Renal cortex interstitium (tissue), 11 donors: ENCODE results near the gene GRIN2D. TPM values are rescaled to one million over a fixed set of nuclear protein-coding genes. Genes with fewer than 3 reads are reported as not detected.
"Not testable (repeated sequence)": the region's sequence is repeated elsewhere in the genome, so short reads cannot be mapped to it uniquely, and the experiment has no call there.

Experiments used
- DNase-seq, 11 donors: peaks; one replicate each; pipeline ENCODE4 v3.0.0-alpha.2; 2013; ENCODE audit warnings: low read depth in 9 of 11, low spot score in 4 of 11; ENCODE audit errors: extremely low read depth in 1 of 11
- polyA plus RNA-seq, 3 donors: library from polyadenylated mRNA; unstranded; fragments of 120-200 nt; gene quantifications; one replicate each; pipeline ENCODE4 v1.2.1, GENCODE V29; 2013; ENCODE audit not compliant: insufficient read length in 3 of 3

The GRIN2D gene
- polyA plus RNA-seq, 3 donors = 0.33 to 0.88 (median 0.71) TPM

GRCh38 chr19:48367855-48368254, 25.6 kb upstream of the GRIN2D start:
- DNase-seq = no peak

- DNase-seq = peak in 2 of 11 donors; percentile 46 to 56
Observed at GRCh38 chr19:48368936-48369335, 24.5 kb upstream of the GRIN2D start.

GRCh38 chr19:48370955-48371354, 22.5 kb upstream of the GRIN2D start:
- DNase-seq = no peak

GRCh38 chr19:48371367-48371766, 22.1 kb upstream of the GRIN2D start:
- no peak for DNase-seq

- DNase-seq = not testable (repeated sequence)
Observed at GRCh38 chr19:48371771-48372170, 21.7 kb upstream of the GRIN2D start.

GRCh38 chr19:48372904-48373303, 20.6 kb upstream of the GRIN2D start:
- no peak for DNase-seq

- no peak for DNase-seq
Observed at GRCh38 chr19:48373567-48373966, 19.9 kb upstream of the GRIN2D start.

- no peak for DNase-seq
Observed at GRCh38 chr19:48378194-48378570, 15.3 kb upstream of the GRIN2D start.

GRCh38 chr19:48379058-48379457, 14.4 kb upstream of the GRIN2D start:
- DNase-seq = no peak

GRCh38 chr19:48381178-48381950, 12.1 kb upstream of the GRIN2D start:
- DNase-seq = no peak

- no peak for DNase-seq
Observed at GRCh38 chr19:48382286-48382685, 11.2 kb upstream of the GRIN2D start.

- no peak for DNase-seq
Observed at GRCh38 chr19:48385461-48386087, 7.9 kb upstream of the GRIN2D start.

GRCh38 chr19:48386981-48387380, 6.5 kb upstream of the GRIN2D start:
- DNase-seq = no peak

- DNase-seq = no peak
Observed at GRCh38 chr19:48390188-48391099, 3.0 kb upstream of the GRIN2D start.

- DNase-seq = peak in 7 of 11 donors; percentile 62 to 75 (median 69)
Observed at GRCh38 chr19:48391100-48392005, 2.1 kb upstream of the GRIN2D start, which contains the start of gene KDELR1. Gene KDELR1, minus strand, starts transcription at chr19:48391551. Its CDS starts 193 bp downstream, at chr19:48391358.

GRCh38 chr19:48392006-48392344, 1.5 kb upstream of the GRIN2D start:
- DNase-seq = not testable (repeated sequence)

GRCh38 chr19:48392860-48393558, 459 bp upstream of the GRIN2D start:
- no peak for DNase-seq
